ENCODE measurements around the gene CAMKK1. TPM values are rescaled to one million over a fixed set of nuclear protein-coding genes. Genes with fewer than 3 reads are reported as not detected.

CAMKK1 gene
- total RNA-seq, 1 donor, result 5.4 TPM

Other genes starting within 250 kb of the CAMKK1 start
- 25.4 TPM for gene TAX1BP3, start 224.5 kb downstream of the CAMKK1 start, total RNA-seq
- gene EMC6, start 224.2 kb downstream of the CAMKK1 start, total RNA-seq, result 15.5 TPM
- gene P2RX5, start 196.9 kb downstream of the CAMKK1 start, total RNA-seq, result 15.6 TPM
- gene HASPIN, start 169.2 kb downstream of the CAMKK1 start, total RNA-seq, result 0.52 TPM
- gene ITGAE, start 91.9 kb downstream of the CAMKK1 start, total RNA-seq, result 23.1 TPM
- 24.1 TPM for gene NCBP3, start 46.8 kb downstream of the CAMKK1 start, total RNA-seq
- gene P2RX1, start 23.4 kb upstream of the CAMKK1 start, total RNA-seq, result 31.6 TPM
- 76.6 TPM for gene ATP2A3, start 71.4 kb upstream of the CAMKK1 start, total RNA-seq
- 77.1 TPM for gene ZZEF1, start 250.0 kb upstream of the CAMKK1 start, total RNA-seq